ENCODE results near the gene ARHGAP5.

GRCh38 chr14:32054536-32054935 is 22.6 kb upstream of the ARHGAP5 start:
- TF ChIP-seq CTCF (IDR thresholded peaks at IDR 0.05) (no peak), POLR2A (IDR thresholded peaks at IDR 0.05) (no peak)
